Neural cell (in vitro differentiated cells): ENCODE data around the gene CELSR1. TPM values are rescaled to one million over a fixed set of nuclear protein-coding genes. Genes with fewer than 3 reads are reported as not detected.

Experiments used
- H2AFZ ChIP-seq: fragments of 200-600, 300-800 bp; sonication (generic), shearing (Covaris generic); 2 replicates; pipeline ENCODE4 v1.6.0; 2014; ENCODE audit warnings: low read depth, mild to moderate bottlenecking, antibody characterized with exemption, low read length, moderate library complexity
- H3F3A ChIP-seq: fragments of 200-600 bp; shearing (Covaris generic); 2 replicates; pipeline ENCODE4 v1.6.1; 2016; ENCODE audit warnings: mild to moderate bottlenecking, moderate library complexity, mixed read lengths, antibody characterized with exemption, low read length; ENCODE audit not compliant: insufficient read depth, poor library complexity, severe bottlenecking
- H3K27ac ChIP-seq: fragments of 200-600, 300-800 bp; sonication (generic), shearing (Covaris generic); 2 replicates; pipeline ENCODE4 v1.5.1; 2014; ENCODE audit warnings: mild to moderate bottlenecking, low read length, moderate library complexity
- H3K27me3 ChIP-seq: fragments of 300-800, 200-600 bp; sonication (generic), shearing (Covaris generic); 2 replicates; pipeline ENCODE4 v1.6.0; 2014; ENCODE audit warnings: mild to moderate bottlenecking, low read depth, low read length, moderate library complexity; ENCODE audit not compliant: insufficient read depth
- H3K36me3 ChIP-seq: fragments of 300-800, 200-600 bp; sonication (generic), shearing (Covaris generic); 2 replicates; pipeline ENCODE4 v1.5.1; 2014; ENCODE audit warnings: mild to moderate bottlenecking, antibody characterized with exemption, low read length, moderate library complexity; ENCODE audit not compliant: insufficient read depth
- H3K4me2 ChIP-seq: fragments of 300-800, 200-600 bp; sonication (generic), shearing (Covaris generic); 2 replicates; pipeline ENCODE4 v1.6.0; 2014; ENCODE audit warnings: mild to moderate bottlenecking, low read length
- H3K4me3 ChIP-seq: fragments of 300-800, 200-600 bp; sonication (generic), shearing (Covaris generic); 2 replicates; pipeline ENCODE4 v1.5.1; 2014; ENCODE audit warnings: mild to moderate bottlenecking, low read length, moderate library complexity
- H3K79me2 ChIP-seq: fragments of 200-600 bp; shearing (Covaris generic); replicated peaks from 2 replicates; pipeline ENCODE4 v1.6.0; 2014; ENCODE audit warnings: mild to moderate bottlenecking, low read length, moderate library complexity; ENCODE audit not compliant: insufficient read depth
- H3K9ac ChIP-seq: fragments of 300-800, 200-600 bp; sonication (generic), shearing (Covaris generic); 2 replicates; pipeline ENCODE4 v1.6.1; 2016; ENCODE audit warnings: mild to moderate bottlenecking, low read length, mixed read lengths
- H3K9me2 ChIP-seq: fragments of 200-600 bp; shearing (Covaris generic); 2 replicates; pipeline ENCODE4 v1.6.1; 2016; ENCODE audit warnings: mild to moderate bottlenecking, low read length, mixed read lengths; ENCODE audit not compliant: insufficient read depth
- H3K9me3 ChIP-seq: fragments of 200-600, 300-800 bp; sonication (generic), shearing (Covaris generic); 2 replicates; pipeline ENCODE4 v1.6.1; 2016; ENCODE audit warnings: mild to moderate bottlenecking, mixed run types, low read length, moderate library complexity, mixed read lengths
- H4K20me1 ChIP-seq: fragments of 200-600 bp; shearing (Covaris generic); 2 replicates; pipeline ENCODE4 v1.6.1; 2016; ENCODE audit warnings: mild to moderate bottlenecking, mixed run types; ENCODE audit not compliant: insufficient read depth
- EP300 ChIP-seq: fragments of 450-650 bp; conservative IDR thresholded peaks from 2 replicates; pipeline ENCODE4 v1.6.1; 2014; ENCODE audit warnings: antibody characterized with exemption, mild to moderate bottlenecking, moderate library complexity; ENCODE audit not compliant: poor library complexity, severe bottlenecking
- EZH2 ChIP-seq: fragments of 200-600, 300-800 bp; shearing (Covaris generic), sonication (generic); IDR thresholded peaks from 2 replicates; pipeline ENCODE4 v1.6.1; 2014; ENCODE audit warnings: antibody characterized with exemption, low read length, borderline replicate concordance, mild to moderate bottlenecking; ENCODE audit not compliant: insufficient read depth, poor library complexity, severe bottlenecking
- MXI1 ChIP-seq: fragments of 450-650 bp; conservative IDR thresholded peaks from 2 replicates; pipeline ENCODE4 v1.6.1; 2014; ENCODE audit warnings: antibody characterized with exemption, mild to moderate bottlenecking; ENCODE audit not compliant: poor library complexity, severe bottlenecking
- POLR2AphosphoS5 ChIP-seq: IDR thresholded peaks from 2 replicates; pipeline ENCODE4 v1.6.1; 2012
- RAD21 ChIP-seq: fragments of 450-650 bp; conservative IDR thresholded peaks from 2 replicates; pipeline ENCODE4 v1.6.1; 2014; ENCODE audit warnings: antibody characterized with exemption, mild to moderate bottlenecking, moderate library complexity
- REST ChIP-seq: IDR thresholded peaks from 2 replicates; pipeline ENCODE4 v1.6.1; 2012; ENCODE audit warnings: borderline replicate concordance
- SMC3 ChIP-seq: fragments of 450-650 bp; conservative IDR thresholded peaks from 2 replicates; pipeline ENCODE4 v1.6.1; 2014; ENCODE audit warnings: antibody characterized with exemption, mild to moderate bottlenecking, moderate library complexity; ENCODE audit not compliant: poor library complexity
- TAF1 ChIP-seq: IDR thresholded peaks from 2 replicates; pipeline ENCODE4 v1.6.1; 2012; ENCODE audit warnings: low read depth
- polyA plus RNA-seq: library from polyadenylated mRNA; depleted of rRNA; stranded (reverse); fragments of >200 nt; gene quantifications from 2 replicates; pipeline ENCODE4 v1.2.3, GENCODE V29; 2014
- TF ChIP-seq, protein P1 (sequence below): fragments of 450-650 bp; IDR thresholded peaks from 2 replicates; pipeline ENCODE4 v1.5.1; 2014; ENCODE audit warnings: antibody characterized with exemption, mild to moderate bottlenecking, moderate library complexity; ENCODE audit not compliant: poor library complexity, severe bottlenecking

CELSR1 gene
- polyA plus RNA-seq, 1 donor from 2014 or later = 0.14 TPM

DNA sequence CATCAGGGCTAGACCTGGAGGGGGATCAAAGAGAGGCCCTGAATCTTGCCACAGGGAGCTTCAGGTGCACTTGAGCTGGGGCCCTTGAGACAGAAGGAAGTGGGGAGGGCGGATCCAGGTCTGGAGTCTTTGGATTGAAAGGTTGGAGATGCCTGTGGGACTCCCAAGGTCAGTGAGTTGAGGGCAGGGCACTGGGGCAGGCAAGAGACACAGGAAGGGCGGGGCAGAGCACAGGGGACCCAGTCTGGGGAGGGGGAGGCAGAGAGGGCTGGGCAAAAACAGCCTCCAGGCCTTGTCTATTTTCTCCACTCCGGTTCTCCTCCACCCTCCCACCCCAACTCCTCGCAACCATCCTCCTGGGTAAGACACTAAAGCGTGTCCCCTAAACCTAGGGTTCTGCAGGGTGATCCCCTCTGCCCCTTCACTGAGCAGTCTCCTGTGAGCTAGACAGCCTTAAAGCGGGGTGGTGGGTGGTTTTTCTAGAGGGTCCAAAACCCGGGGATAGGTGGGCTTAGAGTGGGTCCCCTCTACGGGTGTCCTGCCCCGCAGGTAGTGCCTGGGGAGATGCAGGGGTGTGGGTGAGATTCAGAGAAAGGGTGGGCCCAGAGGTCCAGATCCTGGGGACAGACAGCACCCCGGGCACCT is 38.6 kb upstream of the CELSR1 start:
- no peaks in the 10 kb centered on the region for H3K9me2 ChIP-seq
- H3K9ac ChIP-seq = peak overlapping the region; percentile 69
- no peaks in the 10 kb centered on the region for H3K9me3 ChIP-seq
- no peak for TF ChIP-seq EP300
- TF ChIP-seq REST = no peak
- TF ChIP-seq, protein P1, sequence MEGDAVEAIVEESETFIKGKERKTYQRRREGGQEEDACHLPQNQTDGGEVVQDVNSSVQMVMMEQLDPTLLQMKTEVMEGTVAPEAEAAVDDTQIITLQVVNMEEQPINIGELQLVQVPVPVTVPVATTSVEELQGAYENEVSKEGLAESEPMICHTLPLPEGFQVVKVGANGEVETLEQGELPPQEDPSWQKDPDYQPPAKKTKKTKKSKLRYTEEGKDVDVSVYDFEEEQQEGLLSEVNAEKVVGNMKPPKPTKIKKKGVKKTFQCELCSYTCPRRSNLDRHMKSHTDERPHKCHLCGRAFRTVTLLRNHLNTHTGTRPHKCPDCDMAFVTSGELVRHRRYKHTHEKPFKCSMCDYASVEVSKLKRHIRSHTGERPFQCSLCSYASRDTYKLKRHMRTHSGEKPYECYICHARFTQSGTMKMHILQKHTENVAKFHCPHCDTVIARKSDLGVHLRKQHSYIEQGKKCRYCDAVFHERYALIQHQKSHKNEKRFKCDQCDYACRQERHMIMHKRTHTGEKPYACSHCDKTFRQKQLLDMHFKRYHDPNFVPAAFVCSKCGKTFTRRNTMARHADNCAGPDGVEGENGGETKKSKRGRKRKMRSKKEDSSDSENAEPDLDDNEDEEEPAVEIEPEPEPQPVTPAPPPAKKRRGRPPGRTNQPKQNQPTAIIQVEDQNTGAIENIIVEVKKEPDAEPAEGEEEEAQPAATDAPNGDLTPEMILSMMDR = no peak
- no peak for TF ChIP-seq SMC3
- TF ChIP-seq POLR2AphosphoS5 = no peak
- TF ChIP-seq TAF1 = no peak
- no peak for TF ChIP-seq EZH2
- no peak for TF ChIP-seq MXI1
- no peak for TF ChIP-seq RAD21
- no peaks in the 10 kb centered on the region for H3F3A ChIP-seq
- H4K20me1 ChIP-seq = no peaks in the 10 kb centered on the region
- H3K27ac ChIP-seq = peak overlapping the region; percentile 77
- no peak overlapping the region for H3K4me2 ChIP-seq
- peaks cover 7% of the 10 kb centered on the region for H3K79me2 ChIP-seq
- no peaks in the 10 kb centered on the region for H3K36me3 ChIP-seq
- peak overlapping the region; percentile 58 for H2AFZ ChIP-seq
- H3K27me3 ChIP-seq = peaks cover 16% of the 10 kb centered on the region
- H3K4me3 ChIP-seq = peak overlapping the region; percentile 69

- peaks cover 7% of the 10 kb centered on the region for H3K79me2 ChIP-seq
- no peaks in the 10 kb centered on the region for H4K20me1 ChIP-seq
- H3K9ac ChIP-seq = no peak overlapping the region
- peaks cover 16% of the 10 kb centered on the region for H3K27me3 ChIP-seq
- H3K9me3 ChIP-seq = no peaks in the 10 kb centered on the region
- H3K9me2 ChIP-seq = no peaks in the 10 kb centered on the region
- H3K27ac ChIP-seq = no peak overlapping the region
- H3K4me3 ChIP-seq = no peak overlapping the region
- no peaks in the 10 kb centered on the region for H3K36me3 ChIP-seq
- TF ChIP-seq RAD21 (no peak), TAF1 (no peak), REST (no peak), MXI1 (no peak), POLR2AphosphoS5 (no peak), EZH2 (no peak), EP300 (no peak), SMC3 (no peak)
- TF ChIP-seq, protein P1 = no peak
- H3K4me2 ChIP-seq = no peak overlapping the region
- no peaks in the 10 kb centered on the region for H3F3A ChIP-seq
- H2AFZ ChIP-seq = no peak overlapping the region
These were observed 37.8 kb upstream of the CELSR1 start for GRCh38 chr22:46574993-46575910.
